BE2C (cell line): ENCODE measurements around the gene DPF3.

ENCODE experiments used
- DNase-seq: peaks from one replicate; pipeline ENCODE4 v3.0.0-alpha.2; 2020
- H3K27me3 ChIP-seq: fragments of 250-450 bp; sonication (Bioruptor Pico); 2 replicates; pipeline ENCODE4 v1.5.1; 2020; ENCODE audit warnings: mild to moderate bottlenecking
- H3K36me3 ChIP-seq: fragments of 250-450 bp; sonication (Bioruptor Pico); 2 replicates; pipeline ENCODE4 v1.5.1; 2020; ENCODE audit warnings: mild to moderate bottlenecking
- H3K4me1 ChIP-seq: fragments of 250-450 bp; sonication (Bioruptor Pico); 2 replicates; pipeline ENCODE4 v1.5.1; 2020
- H3K4me3 ChIP-seq: 2 replicates; pipeline ENCODE4 v1.5.1; 2011; ENCODE audit warnings: low read depth, low read length
- H3K9me3 ChIP-seq: fragments of 250-450 bp; sonication (Bioruptor Pico); 2 replicates; pipeline ENCODE4 v1.5.1; 2020
- CTCF ChIP-seq: IDR thresholded peaks from 2 replicates; pipeline ENCODE4 v1.5.1; 2012; ENCODE audit warnings: mild to moderate bottlenecking, low read depth, low read length

Gene DPF3

GRCh38 chr14:72651081-72651480 lies 242.8 kb downstream of the DPF3 start:
- Histone ChIP-seq H3K27me3 (no peaks in the 10 kb centered on the region), H3K36me3 (no peaks in the 10 kb centered on the region), H3K9me3 (no peaks in the 10 kb centered on the region), H3K4me3 (no peak overlapping the region), H3K4me1 (peaks cover 17% of the 10 kb centered on the region)
- no peak for TF ChIP-seq CTCF
- peak; percentile 56 for DNase-seq

DNA sequence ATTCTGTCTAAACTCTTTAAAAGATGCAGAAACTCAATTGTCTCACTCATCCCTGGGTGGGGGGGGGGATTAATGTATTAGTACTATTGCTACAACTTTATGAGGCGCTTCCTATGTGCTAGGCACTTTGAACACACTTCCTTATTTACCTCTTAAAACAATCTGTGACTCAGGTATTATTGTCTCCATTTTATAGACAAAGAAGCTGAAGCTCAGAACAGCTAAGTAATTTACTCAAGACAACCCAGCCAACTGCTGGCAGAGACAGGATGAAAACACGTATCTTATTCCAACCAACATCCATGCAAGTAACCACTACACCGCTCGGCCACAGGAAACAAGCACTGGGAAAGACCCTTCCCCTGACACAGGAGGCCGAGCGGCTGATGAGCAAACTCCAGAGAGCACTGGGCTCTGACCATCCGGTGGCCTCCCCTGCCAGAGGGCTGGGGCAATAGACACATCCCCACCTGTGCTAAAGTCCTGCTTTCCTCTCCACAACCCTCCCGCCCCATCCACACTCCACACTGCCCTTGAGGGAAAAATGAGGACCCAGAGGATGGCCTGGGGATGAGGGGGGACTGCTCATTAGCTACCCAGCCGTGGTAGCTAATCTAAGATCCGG lies 244.2 kb downstream of the DPF3 start:
- H3K4me1 ChIP-seq: peaks cover 17% of the 10 kb centered on the region
- H3K4me3 ChIP-seq: no peak overlapping the region
- no peaks in the 10 kb centered on the region for H3K36me3 ChIP-seq
- no peak for TF ChIP-seq CTCF
- H3K9me3 ChIP-seq: no peaks in the 10 kb centered on the region
- H3K27me3 ChIP-seq: no peaks in the 10 kb centered on the region
- DNase-seq: no peak

DNA sequence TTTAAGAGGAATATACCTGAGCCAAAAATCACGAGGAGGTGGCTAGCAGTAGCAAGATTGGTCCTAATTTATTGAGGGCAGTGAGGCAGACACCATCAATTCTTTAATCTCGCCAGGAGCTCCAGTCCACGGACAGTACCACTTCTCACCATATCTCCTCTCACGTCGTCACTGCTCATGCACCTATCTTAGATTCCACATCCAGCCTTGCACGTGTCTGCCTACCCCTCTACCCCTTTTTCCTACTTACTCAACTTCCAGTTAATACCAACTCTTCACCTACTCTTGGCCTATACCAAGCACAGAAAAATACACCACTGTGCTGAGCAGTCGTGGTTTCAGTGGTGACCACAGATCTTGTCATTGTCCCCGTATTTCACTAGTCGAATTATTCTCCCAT lies 246.1 kb downstream of the DPF3 start:
- no peaks in the 10 kb centered on the region for H3K9me3 ChIP-seq
- TF ChIP-seq CTCF: no peak
- no peak overlapping the region for H3K4me3 ChIP-seq
- DNase-seq: no peak
- peaks cover 23% of the 10 kb centered on the region for H3K4me1 ChIP-seq
- H3K27me3 ChIP-seq: no peaks in the 10 kb centered on the region
- H3K36me3 ChIP-seq: no peaks in the 10 kb centered on the region

GRCh38 chr14:72646861-72647528 lies 246.9 kb downstream of the DPF3 start:
- H3K9me3 ChIP-seq: no peaks in the 10 kb centered on the region
- no peaks in the 10 kb centered on the region for H3K27me3 ChIP-seq
- DNase-seq: no peak
- no peak for TF ChIP-seq CTCF
- peaks cover 23% of the 10 kb centered on the region for H3K4me1 ChIP-seq
- H3K4me3 ChIP-seq: no peak overlapping the region
- no peaks in the 10 kb centered on the region for H3K36me3 ChIP-seq

- DNase-seq: no peak
- TF ChIP-seq CTCF: no peak
These were observed 248.2 kb downstream of the DPF3 start for GRCh38 chr14:72645706-72646105.

DNA sequence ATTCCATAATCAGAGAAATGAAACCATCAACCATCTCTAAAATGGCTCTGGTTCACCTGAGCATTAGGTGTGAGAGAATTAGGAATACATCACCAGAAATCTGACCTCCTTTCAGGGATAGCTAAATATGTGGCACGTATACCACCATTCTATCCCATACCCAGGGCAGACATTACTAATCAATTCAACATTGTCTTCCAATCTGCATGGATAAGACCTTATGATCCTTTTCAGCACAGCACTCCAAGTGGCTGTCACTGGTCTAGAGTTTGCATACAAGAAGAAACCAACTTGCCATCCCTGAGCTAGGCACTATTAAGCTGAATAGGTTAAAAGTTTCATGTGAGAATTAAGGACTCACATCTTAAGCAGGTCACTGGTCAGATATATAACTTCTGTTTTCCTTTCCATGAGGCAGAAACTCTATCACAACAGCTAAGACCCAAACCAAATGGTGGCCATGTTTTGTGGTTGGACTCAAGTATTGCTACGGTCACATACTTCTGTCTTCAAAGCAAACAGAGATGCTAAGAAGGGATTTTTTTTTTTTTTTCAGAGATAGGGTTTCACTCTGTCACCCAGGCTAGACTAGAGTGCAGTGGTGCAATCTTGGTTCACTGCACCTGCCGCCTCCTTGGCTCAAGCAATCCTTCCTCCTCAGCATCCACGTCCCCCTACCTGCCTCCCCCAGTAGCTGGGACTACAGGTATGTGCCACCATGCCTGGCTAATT lies 249.0 kb downstream of the DPF3 start:
- DNase-seq: no peak
- Histone ChIP-seq H3K4me1 (peaks cover 6% of the 10 kb centered on the region; the same call in 1 of the 2 replicates), H3K27me3 (no peaks in the 10 kb centered on the region), H3K9me3 (no peaks in the 10 kb centered on the region), H3K36me3 (no peaks in the 10 kb centered on the region), H3K4me3 (no peak overlapping the region)
- no peak for TF ChIP-seq CTCF

More at GRCh38 chr14:72645706-72646105, 248.2 kb downstream of the DPF3 start:
- no peaks in the 10 kb centered on the region for H3K27me3 ChIP-seq
- H3K9me3 ChIP-seq: no peaks in the 10 kb centered on the region
- H3K4me1 ChIP-seq: peaks cover 14% of the 10 kb centered on the region
- no peak overlapping the region for H3K4me3 ChIP-seq
- H3K36me3 ChIP-seq: no peaks in the 10 kb centered on the region
